GM19035 (cell line): ENCODE data around the gene UGT2B7.
"Not testable (repeated sequence)": the region's sequence is repeated elsewhere in the genome, so short reads cannot be mapped to it uniquely, and the experiment has no call there.

Source experiments
- ATAC-seq: cut with Tn5 transposase; IDR thresholded peaks from one replicate; pipeline ENCODE4 v1.9.1; 2021; ENCODE audit not compliant: unreplicated experiment

The UGT2B7 gene

DNA sequence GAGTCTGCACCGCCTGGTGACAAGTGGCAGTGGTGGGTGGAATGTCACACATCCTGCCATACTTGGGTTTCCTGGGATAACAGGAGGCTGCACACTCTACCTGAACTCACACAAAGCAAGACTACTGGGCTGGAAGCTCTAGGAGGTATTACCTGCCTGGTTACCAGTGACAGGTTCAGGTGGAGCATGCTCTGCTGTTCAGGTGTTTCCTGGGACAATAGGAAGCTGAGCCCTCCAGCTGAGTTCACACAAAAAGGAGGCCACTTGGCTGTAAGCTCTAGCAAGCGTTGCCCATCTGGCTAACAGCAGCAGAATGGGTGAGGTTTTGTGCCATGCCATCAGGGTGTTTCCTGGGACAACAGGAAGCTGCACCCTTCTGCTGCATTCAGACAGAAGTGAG, 17.4 kb upstream of the UGT2B7 start:
- ATAC-seq, result no peak

DNA sequence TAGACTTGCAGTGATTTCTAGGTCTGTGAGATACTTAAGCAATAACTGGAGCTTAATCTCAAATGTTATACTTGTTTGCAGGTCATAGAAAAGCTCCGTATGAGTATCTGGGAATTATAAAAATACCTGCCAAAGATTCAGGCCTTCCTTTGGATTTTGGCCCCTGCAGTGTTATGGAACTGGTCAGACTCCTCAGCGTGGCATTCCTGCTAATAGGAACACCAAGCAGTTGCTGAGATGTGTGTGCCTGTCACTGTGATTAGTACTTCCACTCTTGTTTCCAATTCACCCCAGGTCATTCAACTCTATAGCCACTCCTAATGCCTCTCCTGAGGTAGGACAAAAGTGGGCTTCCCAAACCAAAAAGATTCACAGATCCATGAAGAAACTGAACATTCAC, 7.8 kb upstream of the UGT2B7 start:
- ATAC-seq, result no peak

DNA sequence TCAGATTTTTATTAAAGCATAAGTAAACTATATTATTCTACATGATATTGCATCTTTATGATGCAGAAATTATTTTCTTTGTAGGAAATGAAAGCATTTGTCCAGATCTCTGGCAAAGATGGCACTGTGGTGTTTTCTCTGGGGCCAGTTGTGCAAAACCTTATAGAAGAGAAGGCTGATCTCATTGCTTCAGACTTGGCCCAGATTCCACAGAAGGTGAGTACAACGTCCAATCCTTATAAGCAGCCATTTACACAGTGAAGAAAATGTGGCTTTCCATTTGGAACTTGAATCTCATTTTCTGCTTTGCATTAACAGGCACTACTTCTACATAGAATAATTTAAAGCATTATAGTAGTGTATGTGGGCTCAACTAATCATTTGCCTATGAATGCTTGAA, 6.9 kb upstream of the UGT2B7 start:
- no peak for ATAC-seq

DNA sequence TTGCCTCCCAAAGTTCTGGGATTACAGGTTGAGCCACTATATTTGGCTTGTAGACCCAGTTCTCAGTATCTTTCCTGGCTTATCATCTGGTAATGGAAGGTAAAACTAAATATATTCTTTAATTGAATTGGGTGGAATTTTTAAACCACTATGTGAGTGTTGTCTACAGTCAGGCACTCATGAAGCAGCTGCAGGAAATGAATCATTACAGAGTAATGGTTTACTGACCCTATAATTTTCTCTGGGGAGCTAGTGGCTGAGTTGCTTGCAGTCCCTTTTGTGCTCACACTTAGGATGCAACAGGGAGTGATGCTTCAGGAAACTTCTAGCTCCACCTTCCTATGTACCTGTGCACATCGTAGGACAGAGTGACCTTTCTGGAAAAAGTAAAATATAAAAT, 4.1 kb upstream of the UGT2B7 start:
- no peak for ATAC-seq

DNA sequence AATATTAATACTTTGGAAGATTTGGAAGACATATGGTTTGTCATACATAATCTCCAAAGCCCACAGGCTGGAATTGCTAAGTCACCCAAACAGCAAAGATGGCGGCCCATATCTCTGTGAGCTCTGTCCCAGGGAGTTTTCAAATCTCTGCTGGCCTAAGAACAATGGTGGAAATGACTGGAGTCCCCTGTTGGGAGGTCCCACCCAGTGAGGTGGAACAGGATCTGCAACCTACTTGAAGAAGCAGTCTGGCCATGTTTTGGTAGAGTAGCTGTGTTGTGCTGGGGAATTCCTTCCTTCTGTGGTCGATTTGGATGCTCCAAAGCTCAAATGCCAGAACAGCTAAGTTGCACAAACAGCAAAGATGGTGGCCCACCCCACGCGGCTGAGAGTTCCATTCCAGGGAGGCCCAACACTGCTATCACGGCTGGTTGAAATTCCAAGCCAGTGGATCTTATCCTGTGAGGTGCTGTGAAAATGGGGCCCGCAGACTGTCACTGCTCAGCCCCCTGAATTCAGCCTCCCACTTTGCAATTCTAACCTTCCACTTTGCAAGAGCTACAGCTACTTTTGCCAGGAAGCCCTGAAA, 3.2 kb upstream of the UGT2B7 start:
- ATAC-seq, result no peak

DNA sequence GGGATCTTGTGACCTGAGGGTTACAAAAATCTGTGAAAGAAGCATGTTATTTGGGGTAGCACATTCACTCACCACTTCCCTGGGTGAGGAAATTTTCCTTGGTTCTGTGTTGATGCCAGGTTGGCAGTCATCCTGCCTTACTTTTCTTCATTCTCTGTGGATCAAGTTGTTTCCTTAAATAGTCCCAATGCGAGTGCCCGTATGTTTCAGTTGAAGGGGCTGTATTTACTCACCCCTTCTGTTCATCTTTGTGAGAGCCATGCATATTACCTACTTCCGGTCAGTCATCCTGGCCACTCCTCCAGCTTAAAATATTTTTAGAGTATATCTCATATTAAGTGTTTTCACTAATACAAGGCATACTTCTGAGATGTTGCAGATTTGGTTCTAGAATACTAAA, 2.6 kb upstream of the UGT2B7 start:
- ATAC-seq, result no peak

DNA sequence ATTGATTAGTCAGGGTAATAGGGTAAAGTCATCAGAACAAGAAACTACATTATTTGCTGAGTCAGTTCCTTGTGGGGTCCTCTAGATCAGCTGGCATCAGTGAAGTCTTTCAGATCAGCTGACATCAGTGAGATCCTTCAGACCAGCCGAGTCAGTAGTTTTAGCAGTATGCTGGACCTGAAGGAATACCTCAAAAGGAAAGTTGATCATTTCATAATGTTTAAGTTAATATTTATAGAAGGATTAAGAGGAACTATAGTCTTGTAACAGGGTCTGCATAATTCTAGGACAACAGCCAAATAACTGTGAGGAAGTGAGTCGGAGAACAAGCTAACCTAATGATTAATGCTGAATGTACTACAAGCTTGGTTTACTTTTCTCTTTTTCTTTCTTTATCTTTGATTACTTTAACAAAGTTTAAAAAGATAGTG, 958 bp upstream of the UGT2B7 start:
- no peak for ATAC-seq

GRCh38 chr4:69096810-69097209, 536 bp downstream of the UGT2B7 start:
- no peak for ATAC-seq

GRCh38 chr4:69098470-69098869, 2.2 kb downstream of the UGT2B7 start:
- no peak for ATAC-seq

GRCh38 chr4:69099910-69100309, 3.6 kb downstream of the UGT2B7 start:
- ATAC-seq, result no peak

GRCh38 chr4:69102668-69103067, 6.4 kb downstream of the UGT2B7 start:
- not testable (repeated sequence) for ATAC-seq

DNA sequence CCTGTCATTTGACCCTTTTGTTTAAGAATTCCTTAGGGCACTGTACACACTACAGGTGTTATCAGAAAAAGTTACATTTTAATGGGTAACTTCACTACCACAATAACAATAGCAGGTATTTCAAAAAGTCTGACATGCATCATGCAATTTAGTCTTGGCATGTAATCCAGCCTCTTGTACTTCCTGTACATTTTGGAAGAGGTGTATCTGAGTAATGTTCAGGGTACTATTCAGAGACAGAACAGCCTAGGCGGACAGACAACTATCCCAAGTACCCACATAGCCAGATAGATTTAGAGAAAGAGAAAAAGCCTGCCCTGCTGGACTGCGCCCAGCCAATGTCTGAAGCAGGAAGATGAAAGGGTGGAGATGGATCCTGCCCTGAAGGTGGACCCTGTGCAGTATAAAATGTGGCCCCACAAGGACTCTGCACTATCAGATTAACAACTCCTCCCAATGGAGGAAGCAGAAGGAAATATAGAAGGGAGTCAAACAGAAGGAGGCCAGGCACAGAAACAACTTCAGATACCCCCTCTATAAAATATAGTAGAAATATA, 8.5 kb downstream of the UGT2B7 start:
- ATAC-seq, result no peak

GRCh38 chr4:69115151-69115850, 19.0 kb downstream of the UGT2B7 start:
- ATAC-seq, result not testable (repeated sequence)

DNA sequence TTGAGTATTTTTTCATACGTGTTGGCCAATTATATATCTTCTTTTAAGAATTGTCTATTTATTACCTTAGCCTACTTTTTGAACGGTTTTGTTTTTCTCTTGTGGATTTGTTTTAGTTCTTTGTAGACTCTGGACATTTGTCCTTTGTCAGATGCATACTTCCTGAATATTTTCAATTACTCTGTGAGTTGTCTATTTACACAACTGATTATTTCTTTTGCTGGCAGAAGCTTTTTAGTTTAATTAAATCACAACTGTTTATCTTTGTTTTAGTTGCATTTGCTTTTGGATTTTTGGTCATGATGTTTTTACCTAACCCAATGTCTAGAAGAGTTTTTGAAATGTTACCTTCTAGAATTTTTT, 19.6 kb downstream of the UGT2B7 start:
- ATAC-seq, result no peak

GRCh38 chr4:69116645-69117321, 20.5 kb downstream of the UGT2B7 start:
- no peak for ATAC-seq

GRCh38 chr4:69120870-69121269, 24.6 kb downstream of the UGT2B7 start:
- no peak for ATAC-seq

GRCh38 chr4:69122476-69122875, 26.2 kb downstream of the UGT2B7 start:
- no peak for ATAC-seq

DNA sequence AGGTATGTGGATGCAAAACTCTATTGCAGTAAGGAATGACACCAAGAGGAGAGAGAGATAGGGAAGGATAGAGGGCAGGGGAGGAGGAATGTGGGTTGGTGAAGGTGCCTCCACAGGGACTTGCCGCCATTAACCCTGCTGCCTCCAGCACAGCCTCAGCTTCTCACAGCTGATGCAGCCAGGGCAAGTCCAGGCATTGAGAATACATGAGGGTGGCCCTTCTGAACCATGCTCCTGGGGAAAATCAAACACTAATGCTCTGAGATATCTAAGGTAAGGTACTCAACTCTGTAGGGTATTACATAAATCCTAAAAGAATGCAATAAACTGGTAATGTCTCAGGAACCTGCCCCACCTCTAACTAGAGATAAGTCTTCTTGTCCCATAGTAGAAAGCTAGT, 28.7 kb downstream of the UGT2B7 start:
- no peak for ATAC-seq

- no peak for ATAC-seq
These were observed 29.8 kb downstream of the UGT2B7 start for GRCh38 chr4:69126024-69126423.

DNA sequence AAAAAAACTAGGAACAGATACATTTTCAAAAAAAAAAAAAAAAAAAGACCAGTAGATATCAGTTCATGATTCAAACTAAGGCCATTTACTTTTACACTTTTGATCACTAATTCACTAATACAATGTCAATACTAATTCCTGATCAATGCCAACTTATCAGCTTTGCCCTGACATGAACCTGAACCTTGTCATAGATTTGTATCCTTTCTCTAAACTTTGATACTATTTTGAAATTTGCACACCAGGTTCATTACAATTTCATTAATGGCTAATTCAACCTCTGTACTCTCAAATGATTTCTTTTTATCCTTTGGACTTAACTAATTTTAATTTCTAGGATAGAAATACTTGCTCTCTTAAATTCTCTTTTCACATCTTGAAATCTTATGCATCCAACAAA, 37.7 kb downstream of the UGT2B7 start:
- no peak for ATAC-seq

DNA sequence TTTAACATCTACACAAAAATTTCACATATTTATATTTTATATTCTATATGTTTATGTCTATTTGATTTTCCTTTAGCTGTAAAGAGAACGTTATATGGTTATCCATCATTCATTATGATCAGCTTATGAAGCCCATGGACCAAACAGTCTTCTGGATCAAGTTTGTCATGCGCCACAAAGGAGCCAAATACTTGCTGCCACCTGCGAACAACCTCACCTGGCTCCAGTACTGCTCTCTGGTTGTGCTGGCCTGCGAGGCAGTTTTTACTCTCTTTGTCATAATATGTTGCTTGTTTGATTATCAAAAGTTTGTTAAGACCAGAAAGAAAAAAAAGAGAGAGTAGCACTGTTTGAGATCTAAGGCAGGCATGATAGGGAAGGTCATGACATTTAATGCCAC, 38.2 kb downstream of the UGT2B7 start:
- ATAC-seq, result no peak

GRCh38 chr4:69141320-69141719, 45.0 kb downstream of the UGT2B7 start:
- ATAC-seq, result no peak
